PFSK-1 (cell line): Measurements from ENCODE around the gene TOR1A.

Source experiments
- FOXP2 ChIP-seq: optimal IDR thresholded peaks from 2 replicates; pipeline ENCODE3; 2011; ENCODE audit warnings: borderline replicate concordance, control low read depth, inconsistent platforms; ENCODE audit not compliant: insufficient read depth; ENCODE audit errors: extremely low read length, extremely low read depth
- POLR2AphosphoS5 ChIP-seq: IDR thresholded peaks from 2 replicates; pipeline ENCODE4 v1.6.1; 2012; ENCODE audit warnings: low read depth, mild to moderate bottlenecking, control low read depth, low read length, moderate library complexity
- SIN3A ChIP-seq: IDR thresholded peaks from 2 replicates; pipeline ENCODE4 v1.6.1; 2012; ENCODE audit warnings: mild to moderate bottlenecking, low read length, moderate library complexity, borderline replicate concordance; ENCODE audit not compliant: insufficient read depth
- TAF1 ChIP-seq: IDR thresholded peaks from 2 replicates; pipeline ENCODE4 v1.6.1; 2012; ENCODE audit warnings: low read length, control low read depth, borderline replicate concordance; ENCODE audit not compliant: insufficient read depth
- TF ChIP-seq, protein P1 (sequence below), 2 experiments: IDR thresholded peaks; 2 replicates each; pipeline versions ENCODE4 v1.6.1 to v1.8.0; 2011 to 2012; ENCODE audit warnings: low read depth in 2 of 2, low read length in 2 of 2, control low read depth in 1 of 2, inconsistent platforms in 1 of 2, mild to moderate bottlenecking in 1 of 2, moderate library complexity in 1 of 2; ENCODE audit not compliant: insufficient read depth in 1 of 2

TOR1A gene

DNA sequence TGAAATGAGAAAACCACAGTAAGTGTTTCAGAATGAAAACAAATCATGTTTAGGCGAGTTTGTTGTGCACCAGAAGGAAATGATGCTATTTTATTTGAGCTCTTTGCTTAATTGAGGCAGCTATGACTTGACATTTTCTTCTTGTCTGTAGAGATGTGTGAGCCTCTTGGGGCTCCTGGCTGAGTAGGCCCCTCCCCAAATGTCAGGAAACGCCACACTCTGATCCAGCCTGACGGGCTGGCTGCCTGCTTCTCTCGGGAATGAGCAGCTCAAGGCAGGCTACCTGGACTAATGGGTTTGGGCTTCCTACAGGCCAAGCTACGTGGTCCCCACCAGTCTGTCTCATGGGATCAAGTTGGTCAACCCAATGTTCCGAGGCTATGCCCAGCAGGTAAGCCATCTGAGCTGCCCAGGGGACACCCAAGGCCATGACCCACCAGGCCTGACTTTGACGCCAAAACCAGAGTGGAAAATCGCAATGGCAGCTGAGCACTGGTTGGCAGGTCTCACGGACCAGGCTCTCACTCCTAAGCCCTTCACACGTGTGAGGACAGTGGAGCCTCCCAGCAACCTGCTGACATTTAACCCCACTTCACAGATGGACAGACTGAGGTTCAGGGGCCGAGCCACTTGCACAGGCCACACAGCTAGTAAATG lies 41.2 kb upstream of the TOR1A start:
- TF ChIP-seq FOXP2 (no peak), TAF1 (no peak), POLR2AphosphoS5 (no peak), SIN3A (no peak)
- TF ChIP-seq, protein P1, sequence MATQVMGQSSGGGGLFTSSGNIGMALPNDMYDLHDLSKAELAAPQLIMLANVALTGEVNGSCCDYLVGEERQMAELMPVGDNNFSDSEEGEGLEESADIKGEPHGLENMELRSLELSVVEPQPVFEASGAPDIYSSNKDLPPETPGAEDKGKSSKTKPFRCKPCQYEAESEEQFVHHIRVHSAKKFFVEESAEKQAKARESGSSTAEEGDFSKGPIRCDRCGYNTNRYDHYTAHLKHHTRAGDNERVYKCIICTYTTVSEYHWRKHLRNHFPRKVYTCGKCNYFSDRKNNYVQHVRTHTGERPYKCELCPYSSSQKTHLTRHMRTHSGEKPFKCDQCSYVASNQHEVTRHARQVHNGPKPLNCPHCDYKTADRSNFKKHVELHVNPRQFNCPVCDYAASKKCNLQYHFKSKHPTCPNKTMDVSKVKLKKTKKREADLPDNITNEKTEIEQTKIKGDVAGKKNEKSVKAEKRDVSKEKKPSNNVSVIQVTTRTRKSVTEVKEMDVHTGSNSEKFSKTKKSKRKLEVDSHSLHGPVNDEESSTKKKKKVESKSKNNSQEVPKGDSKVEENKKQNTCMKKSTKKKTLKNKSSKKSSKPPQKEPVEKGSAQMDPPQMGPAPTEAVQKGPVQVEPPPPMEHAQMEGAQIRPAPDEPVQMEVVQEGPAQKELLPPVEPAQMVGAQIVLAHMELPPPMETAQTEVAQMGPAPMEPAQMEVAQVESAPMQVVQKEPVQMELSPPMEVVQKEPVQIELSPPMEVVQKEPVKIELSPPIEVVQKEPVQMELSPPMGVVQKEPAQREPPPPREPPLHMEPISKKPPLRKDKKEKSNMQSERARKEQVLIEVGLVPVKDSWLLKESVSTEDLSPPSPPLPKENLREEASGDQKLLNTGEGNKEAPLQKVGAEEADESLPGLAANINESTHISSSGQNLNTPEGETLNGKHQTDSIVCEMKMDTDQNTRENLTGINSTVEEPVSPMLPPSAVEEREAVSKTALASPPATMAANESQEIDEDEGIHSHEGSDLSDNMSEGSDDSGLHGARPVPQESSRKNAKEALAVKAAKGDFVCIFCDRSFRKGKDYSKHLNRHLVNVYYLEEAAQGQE (IDR thresholded peaks at IDR 0.05; ENCODE audit: insufficient read depth in 1 of 2, low read depth in 2 of 2, low read length in 2 of 2) = no peak

DNA sequence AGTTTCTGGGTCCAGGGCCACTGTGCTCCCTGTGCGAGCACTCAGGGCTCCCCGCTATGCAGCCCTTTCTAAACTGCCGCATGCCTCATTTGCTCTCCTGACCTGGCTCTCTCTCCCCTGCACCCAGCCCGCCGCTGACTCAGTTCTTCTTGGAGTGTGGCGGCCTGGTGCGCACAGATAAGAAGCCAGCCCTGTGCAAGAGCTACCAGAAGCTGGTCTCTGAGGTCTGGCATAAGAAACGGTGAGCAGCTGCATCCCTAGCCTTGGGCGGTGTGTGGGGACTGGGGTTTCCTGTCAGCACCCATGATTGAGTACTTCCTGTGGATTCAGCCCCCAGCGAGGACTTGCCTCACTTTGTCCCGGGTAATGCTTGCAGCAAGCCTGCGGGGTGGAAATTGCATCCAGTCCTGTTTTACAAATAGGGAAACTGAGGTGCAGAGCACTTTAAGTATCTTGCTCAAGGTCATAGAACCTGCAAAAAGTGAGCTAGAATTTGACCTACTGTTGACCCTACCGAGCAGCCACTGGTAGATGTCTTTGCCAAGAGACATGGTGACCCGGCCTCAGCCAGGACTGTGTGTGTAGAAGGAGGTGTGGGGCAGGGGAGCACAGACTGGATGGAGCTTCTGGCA lies 39.2 kb upstream of the TOR1A start:
- TF ChIP-seq, protein P1 (IDR thresholded peaks at IDR 0.05; ENCODE audit: insufficient read depth in 1 of 2, low read depth in 2 of 2, low read length in 2 of 2) = 0 out of 4 replicates have a peak, but pooled peaks of 1 of the 2 experiments have one; percentile 10
- no peak for TF ChIP-seq TAF1
- peak; percentile 41 for TF ChIP-seq FOXP2
- no peak for TF ChIP-seq SIN3A
- no peak for TF ChIP-seq POLR2AphosphoS5

DNA sequence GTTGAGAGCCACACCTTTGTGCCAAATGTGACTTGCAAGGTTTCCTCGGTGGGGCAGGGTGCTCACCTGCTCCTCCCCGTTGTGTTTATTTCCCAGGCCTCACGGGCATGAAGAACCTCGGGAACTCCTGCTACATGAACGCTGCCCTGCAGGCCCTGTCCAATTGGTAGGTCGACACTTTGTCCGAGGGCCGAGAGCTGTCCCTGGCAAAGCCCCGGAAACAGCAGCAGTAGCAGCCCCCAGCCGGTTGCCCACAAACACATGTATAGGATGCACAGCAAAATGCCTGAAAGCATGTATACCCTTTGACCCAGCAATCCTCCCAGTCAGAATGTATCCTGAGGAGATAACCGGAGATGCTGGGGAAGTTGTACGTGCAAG lies 37.5 kb upstream of the TOR1A start:
- TF ChIP-seq, protein P1 (IDR thresholded peaks at IDR 0.05; ENCODE audit: insufficient read depth in 1 of 2, low read depth in 2 of 2, low read length in 2 of 2) = no peak
- TF ChIP-seq TAF1 (no peak), POLR2AphosphoS5 (no peak), FOXP2 (no peak), SIN3A (no peak)

DNA sequence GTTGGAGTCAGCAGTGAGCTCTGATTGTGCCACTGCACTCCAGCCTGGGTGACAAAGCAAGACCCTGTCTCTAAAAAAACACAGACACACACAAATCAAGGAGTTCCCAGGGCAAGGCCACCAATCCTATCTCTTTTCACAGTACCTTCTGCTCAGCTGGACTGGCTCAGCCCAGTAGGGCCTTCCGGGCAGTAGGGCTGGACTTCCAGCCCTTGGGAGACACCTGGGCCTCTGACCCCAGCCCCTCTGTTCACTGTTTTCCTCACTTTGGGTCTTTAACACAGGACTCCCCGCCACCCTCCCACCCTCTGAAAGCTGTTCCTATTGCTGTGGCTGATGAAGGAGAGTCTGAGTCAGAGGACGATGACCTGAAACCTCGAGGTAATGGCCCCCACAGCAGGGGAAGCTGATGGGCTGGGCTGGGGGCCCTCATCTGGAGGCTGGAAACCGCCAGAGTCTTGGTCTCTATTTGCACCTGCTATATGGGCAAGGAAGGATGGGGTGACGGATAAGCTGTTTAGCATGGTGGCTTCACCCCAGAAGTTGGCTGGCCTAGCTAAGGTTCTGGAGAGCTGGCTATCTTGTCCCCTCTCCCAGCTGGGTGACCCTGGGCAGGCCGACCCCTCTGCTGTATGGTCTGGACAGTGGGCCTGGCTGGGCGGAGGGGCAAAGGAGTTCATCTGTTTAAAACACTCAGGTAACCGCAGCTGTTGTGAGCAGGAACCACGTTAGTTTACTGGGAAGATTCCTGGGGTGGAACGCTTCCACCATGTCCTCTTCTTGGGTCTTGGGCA lies 36.9 kb upstream of the TOR1A start:
- TF ChIP-seq FOXP2 (no peak), SIN3A (no peak), POLR2AphosphoS5 (no peak)
- TF ChIP-seq, protein P1 (IDR thresholded peaks at IDR 0.05; ENCODE audit: insufficient read depth in 1 of 2, low read depth in 2 of 2, low read length in 2 of 2) = no peak
